Sigmoid colon (tissue), 4 donors: ENCODE results near the gene CDKAL1.

ENCODE experiments used
- EP300 ChIP-seq, 4 donors: sonication (generic); formaldehyde crosslinking; IDR thresholded peaks; one replicate each; pipeline ENCODE4 v1.6.1; 2017; ENCODE audit warnings: antibody characterized with exemption in 4 of 4
- TF ChIP-seq, protein P1 (sequence below), 4 experiments: fragments of 450-650 bp in 3 of 4; fragments of 200-600 bp in 1 of 4; IDR thresholded peaks; one replicate each; pipeline ENCODE4 v1.5.1; 2016 to 2019; ENCODE audit warnings: antibody characterized with exemption in 4 of 4, mild to moderate bottlenecking in 3 of 4, moderate library complexity in 2 of 4

- no peak for TF ChIP-seq EP300 (IDR thresholded peaks at IDR 0.05)
- TF ChIP-seq, protein P1, sequence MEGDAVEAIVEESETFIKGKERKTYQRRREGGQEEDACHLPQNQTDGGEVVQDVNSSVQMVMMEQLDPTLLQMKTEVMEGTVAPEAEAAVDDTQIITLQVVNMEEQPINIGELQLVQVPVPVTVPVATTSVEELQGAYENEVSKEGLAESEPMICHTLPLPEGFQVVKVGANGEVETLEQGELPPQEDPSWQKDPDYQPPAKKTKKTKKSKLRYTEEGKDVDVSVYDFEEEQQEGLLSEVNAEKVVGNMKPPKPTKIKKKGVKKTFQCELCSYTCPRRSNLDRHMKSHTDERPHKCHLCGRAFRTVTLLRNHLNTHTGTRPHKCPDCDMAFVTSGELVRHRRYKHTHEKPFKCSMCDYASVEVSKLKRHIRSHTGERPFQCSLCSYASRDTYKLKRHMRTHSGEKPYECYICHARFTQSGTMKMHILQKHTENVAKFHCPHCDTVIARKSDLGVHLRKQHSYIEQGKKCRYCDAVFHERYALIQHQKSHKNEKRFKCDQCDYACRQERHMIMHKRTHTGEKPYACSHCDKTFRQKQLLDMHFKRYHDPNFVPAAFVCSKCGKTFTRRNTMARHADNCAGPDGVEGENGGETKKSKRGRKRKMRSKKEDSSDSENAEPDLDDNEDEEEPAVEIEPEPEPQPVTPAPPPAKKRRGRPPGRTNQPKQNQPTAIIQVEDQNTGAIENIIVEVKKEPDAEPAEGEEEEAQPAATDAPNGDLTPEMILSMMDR (IDR thresholded peaks at IDR 0.05) = no peak
These were observed 38.7 kb downstream of the CDKAL1 start for GRCh38 chr6:20572940-20573339.
